ENCODE measurements around the gene TMEM253.
A peak's percentile ranks its signal among the peaks of the same experiment; 100 is the strongest.

TMEM253 gene

GRCh38 chr14:21071225-21072030 is 29.4 kb upstream of the TMEM253 start:
- DNase-seq, result peak; percentile 68

- DNase-seq, result peak; percentile 49
Measured at GRCh38 chr14:21072031-21072473, 28.8 kb upstream of the TMEM253 start.

GRCh38 chr14:21072781-21073339 is 28.0 kb upstream of the TMEM253 start:
- no peak for DNase-seq

GRCh38 chr14:21073921-21074320 is 26.9 kb upstream of the TMEM253 start:
- DNase-seq, result no peak

- DNase-seq, result no peak
Measured at GRCh38 chr14:21074398-21075272, 26.2 kb upstream of the TMEM253 start.

GRCh38 chr14:21075719-21076437 is 25.0 kb upstream of the TMEM253 start:
- no peak for DNase-seq

- no peak for DNase-seq
Measured at GRCh38 chr14:21077672-21078071, 23.2 kb upstream of the TMEM253 start.

- no peak for DNase-seq
Measured at GRCh38 chr14:21078287-21078686, 22.6 kb upstream of the TMEM253 start.

- no peak for DNase-seq
Measured at GRCh38 chr14:21078726-21079125, 22.1 kb upstream of the TMEM253 start.

GRCh38 chr14:21081521-21082142 is 19.2 kb upstream of the TMEM253 start:
- DNase-seq, result no peak

- DNase-seq, result no peak
Measured at GRCh38 chr14:21083565-21084325, 17.1 kb upstream of the TMEM253 start.

GRCh38 chr14:21084396-21084795 is 16.5 kb upstream of the TMEM253 start:
- DNase-seq, result no peak

GRCh38 chr14:21084998-21085853 is 15.6 kb upstream of the TMEM253 start:
- DNase-seq, result no peak

- DNase-seq, result no peak
Measured at GRCh38 chr14:21086908-21087293, 14.0 kb upstream of the TMEM253 start.

GRCh38 chr14:21087294-21088091 is 13.4 kb upstream of the TMEM253 start:
- no peak for DNase-seq

GRCh38 chr14:21088687-21089086 is 12.2 kb upstream of the TMEM253 start:
- DNase-seq, result no peak

- no peak for DNase-seq
Measured at GRCh38 chr14:21089271-21089670, 11.6 kb upstream of the TMEM253 start.

- DNase-seq, result no peak
Measured at GRCh38 chr14:21089877-21090193, 11.0 kb upstream of the TMEM253 start.

GRCh38 chr14:21090194-21090939 is 10.5 kb upstream of the TMEM253 start:
- DNase-seq, result no peak
